Testis (tissue), 2 donors: ENCODE data around the gene CRYBB1.

Source experiments
- POLR2A ChIP-seq: fragments of 450-650 bp; IDR thresholded peaks from one replicate; pipeline ENCODE4 v1.6.1; 2017; ENCODE audit warnings: antibody characterized with exemption, mild to moderate bottlenecking, moderate library complexity
- TF ChIP-seq, protein P1 (sequence below), 3 experiments: fragments of 450-650 bp in 2 of 3; fragments of 200-600 bp in 1 of 3; sonication (generic) in 1 of 3; IDR thresholded peaks; one replicate each; pipeline ENCODE4 v1.5.1; 2016 to 2019; ENCODE audit warnings: antibody characterized with exemption in 3 of 3, mild to moderate bottlenecking in 2 of 3, moderate library complexity in 1 of 3

DNA sequence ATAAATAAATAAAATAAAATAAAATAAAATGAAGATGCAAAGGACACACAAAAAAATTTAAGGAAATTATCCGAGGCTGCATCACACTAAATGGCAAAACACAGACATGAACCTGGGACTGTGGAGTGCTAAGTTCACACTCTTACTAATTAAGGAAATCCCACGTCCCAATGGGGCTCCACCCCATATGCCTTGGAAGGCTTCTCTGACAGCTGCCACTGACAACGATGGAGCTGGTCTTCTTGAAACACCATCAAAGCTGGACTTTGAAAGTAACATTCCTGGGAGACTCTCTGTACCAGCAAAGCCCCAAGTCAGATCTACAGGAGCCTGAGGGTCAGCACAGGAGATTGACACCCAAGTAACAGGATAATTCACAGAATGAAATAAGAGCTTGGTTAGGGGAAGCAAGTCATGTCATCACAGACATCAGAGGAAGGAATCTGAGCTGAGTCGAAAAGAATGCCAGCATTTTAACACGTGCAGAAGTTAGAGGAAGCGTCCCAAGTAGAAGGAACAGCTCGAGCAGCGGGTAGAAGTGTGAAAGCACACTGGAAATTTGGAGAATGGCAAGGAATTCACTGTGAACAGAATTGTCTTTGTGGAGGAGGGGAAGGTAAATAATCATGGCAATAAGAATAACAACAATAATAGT lies 41.7 kb downstream of the CRYBB1 start:
- TF ChIP-seq, protein P1, sequence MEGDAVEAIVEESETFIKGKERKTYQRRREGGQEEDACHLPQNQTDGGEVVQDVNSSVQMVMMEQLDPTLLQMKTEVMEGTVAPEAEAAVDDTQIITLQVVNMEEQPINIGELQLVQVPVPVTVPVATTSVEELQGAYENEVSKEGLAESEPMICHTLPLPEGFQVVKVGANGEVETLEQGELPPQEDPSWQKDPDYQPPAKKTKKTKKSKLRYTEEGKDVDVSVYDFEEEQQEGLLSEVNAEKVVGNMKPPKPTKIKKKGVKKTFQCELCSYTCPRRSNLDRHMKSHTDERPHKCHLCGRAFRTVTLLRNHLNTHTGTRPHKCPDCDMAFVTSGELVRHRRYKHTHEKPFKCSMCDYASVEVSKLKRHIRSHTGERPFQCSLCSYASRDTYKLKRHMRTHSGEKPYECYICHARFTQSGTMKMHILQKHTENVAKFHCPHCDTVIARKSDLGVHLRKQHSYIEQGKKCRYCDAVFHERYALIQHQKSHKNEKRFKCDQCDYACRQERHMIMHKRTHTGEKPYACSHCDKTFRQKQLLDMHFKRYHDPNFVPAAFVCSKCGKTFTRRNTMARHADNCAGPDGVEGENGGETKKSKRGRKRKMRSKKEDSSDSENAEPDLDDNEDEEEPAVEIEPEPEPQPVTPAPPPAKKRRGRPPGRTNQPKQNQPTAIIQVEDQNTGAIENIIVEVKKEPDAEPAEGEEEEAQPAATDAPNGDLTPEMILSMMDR (IDR thresholded peaks at IDR 0.05), result no peak
- no peak for TF ChIP-seq POLR2A
